ENCODE measurements around the gene RPL13. TPM values are rescaled to one million over a fixed set of nuclear protein-coding genes. Genes with fewer than 3 reads are reported as not detected.

The RPL13 gene
- total RNA-seq, 4 donors from 2014 or later: 2,408 to 5,801 (median 4,379) TPM

DNA sequence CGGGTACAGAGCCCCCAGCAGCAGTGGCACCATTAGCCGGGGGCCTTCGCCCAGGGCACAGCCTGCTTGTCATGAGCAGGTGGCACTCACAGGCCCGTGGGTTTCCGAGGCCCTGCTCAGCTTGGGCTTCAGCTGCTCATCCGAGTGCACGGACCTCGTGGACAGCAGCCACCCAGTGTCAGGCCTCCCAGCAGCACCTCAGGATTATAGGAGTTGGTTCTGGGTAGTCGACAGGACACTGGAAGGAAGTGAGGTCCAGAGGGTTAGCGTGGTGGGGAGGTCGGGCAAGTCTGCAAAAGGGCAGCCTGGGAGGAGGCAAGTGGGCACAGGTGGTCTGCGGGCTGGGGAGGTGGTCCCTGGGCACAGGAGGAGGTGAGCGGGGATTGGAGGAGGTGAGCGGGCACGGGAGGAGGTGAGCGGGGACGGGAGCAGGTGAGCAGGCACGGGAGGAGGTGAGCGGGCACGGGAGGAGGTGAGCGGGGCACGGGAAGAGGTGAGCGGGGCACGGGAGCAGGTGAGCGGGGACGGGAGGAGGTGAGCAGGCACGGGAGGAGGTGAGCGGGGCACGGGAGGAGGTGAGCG lies 10.0 kb downstream of the RPL13 start:
- TF ChIP-seq, protein P1, sequence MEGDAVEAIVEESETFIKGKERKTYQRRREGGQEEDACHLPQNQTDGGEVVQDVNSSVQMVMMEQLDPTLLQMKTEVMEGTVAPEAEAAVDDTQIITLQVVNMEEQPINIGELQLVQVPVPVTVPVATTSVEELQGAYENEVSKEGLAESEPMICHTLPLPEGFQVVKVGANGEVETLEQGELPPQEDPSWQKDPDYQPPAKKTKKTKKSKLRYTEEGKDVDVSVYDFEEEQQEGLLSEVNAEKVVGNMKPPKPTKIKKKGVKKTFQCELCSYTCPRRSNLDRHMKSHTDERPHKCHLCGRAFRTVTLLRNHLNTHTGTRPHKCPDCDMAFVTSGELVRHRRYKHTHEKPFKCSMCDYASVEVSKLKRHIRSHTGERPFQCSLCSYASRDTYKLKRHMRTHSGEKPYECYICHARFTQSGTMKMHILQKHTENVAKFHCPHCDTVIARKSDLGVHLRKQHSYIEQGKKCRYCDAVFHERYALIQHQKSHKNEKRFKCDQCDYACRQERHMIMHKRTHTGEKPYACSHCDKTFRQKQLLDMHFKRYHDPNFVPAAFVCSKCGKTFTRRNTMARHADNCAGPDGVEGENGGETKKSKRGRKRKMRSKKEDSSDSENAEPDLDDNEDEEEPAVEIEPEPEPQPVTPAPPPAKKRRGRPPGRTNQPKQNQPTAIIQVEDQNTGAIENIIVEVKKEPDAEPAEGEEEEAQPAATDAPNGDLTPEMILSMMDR (IDR thresholded peaks at IDR 0.05; ENCODE audit: low read depth): no peak

DNA sequence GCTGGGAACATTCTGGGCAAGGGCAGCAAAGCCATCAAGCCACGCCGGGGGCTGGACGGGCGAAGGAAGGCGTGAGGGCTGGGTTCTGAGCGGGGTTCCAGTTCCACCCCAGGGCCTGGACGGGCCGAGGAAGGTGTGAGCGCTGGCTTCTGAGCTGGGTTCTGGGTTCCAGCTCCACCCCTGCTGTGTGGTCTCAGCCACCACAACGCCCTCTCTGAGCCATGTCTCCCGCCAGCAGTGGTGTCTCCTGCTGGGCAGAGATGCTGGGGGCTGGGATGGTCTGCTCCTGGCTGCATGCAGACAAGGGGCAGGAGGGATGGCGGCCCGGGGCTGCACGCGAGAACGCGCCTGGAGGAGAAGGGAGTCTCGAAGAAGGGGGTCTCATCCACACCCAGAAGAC lies 11.2 kb downstream of the RPL13 start:
- TF ChIP-seq, protein P1 (IDR thresholded peaks at IDR 0.05; ENCODE audit: low read depth): no peak

- TF ChIP-seq, protein P1 (IDR thresholded peaks at IDR 0.05; ENCODE audit: low read depth): no peak
Measured at GRCh38 chr16:89572073-89572484, 11.6 kb downstream of the RPL13 start.

DNA sequence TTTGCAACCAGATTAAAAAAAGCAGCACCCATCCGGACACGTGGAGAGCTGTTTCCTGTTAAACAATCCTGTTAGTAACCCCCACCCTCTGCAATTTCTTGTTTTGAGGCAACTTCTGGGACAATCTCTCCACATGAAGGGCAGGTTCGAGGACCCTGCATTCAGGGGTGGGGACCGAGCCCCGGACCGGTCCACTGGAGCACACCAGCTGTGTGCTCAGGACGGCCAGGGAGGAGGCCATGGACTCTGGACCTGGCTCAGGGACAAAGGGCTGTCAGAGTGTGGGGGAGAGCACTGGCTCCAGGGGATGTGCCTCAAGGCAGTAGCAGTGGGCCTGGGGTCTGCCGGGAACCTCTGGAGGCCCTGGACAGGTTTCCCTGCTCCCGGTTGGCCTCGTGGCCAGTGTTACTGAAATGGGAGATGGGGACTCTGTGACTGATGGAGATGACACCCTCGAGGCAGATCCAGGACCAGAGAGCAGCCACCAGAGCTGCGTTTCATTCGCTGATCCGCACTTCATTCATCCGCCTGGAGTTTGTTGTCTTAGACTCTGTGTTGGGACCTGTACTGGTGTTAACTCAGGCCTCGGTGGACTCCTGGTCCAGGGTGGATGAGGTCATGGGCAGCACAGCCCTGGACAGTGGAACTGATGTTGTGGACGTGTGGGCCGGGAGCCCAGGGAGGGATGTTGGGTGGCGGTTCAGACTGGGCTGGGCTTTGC lies 12.2 kb downstream of the RPL13 start:
- TF ChIP-seq, protein P1 (IDR thresholded peaks at IDR 0.05; ENCODE audit: low read depth): no peak

- TF ChIP-seq, protein P1 (IDR thresholded peaks at IDR 0.05; ENCODE audit: low read depth): no peak
Measured at GRCh38 chr16:89573826-89574680, 13.6 kb downstream of the RPL13 start.

GRCh38 chr16:89574681-89575246 lies 14.3 kb downstream of the RPL13 start:
- TF ChIP-seq, protein P1 (IDR thresholded peaks at IDR 0.05; ENCODE audit: low read depth): no peak
